ENCODE data around the gene CCDC146. TPM values are rescaled to one million over a fixed set of nuclear protein-coding genes. Genes with fewer than 3 reads are reported as not detected.

CCDC146 gene
- total RNA-seq, 4 donors from 2014 or later: 6.0 to 38.8 (median 24.5) TPM

- Histone ChIP-seq H3K27me3 (no peaks in the 10 kb centered on the region), H3K27ac (no peak overlapping the region), H3K4me1 (no peaks in the 10 kb centered on the region), H3K36me3 (no peaks in the 10 kb centered on the region), H3K4me3 (no peak overlapping the region), H3K9me3 (no peaks in the 10 kb centered on the region)
- DNase-seq: no peak
- TF ChIP-seq POLR2A (IDR thresholded peaks at IDR 0.05) (no peak), CTCF (IDR thresholded peaks at IDR 0.05) (no peak)
Observed at GRCh38 chr7:77306231-77307067, 184.0 kb downstream of the CCDC146 start.

GRCh38 chr7:77308792-77309191, 186.4 kb downstream of the CCDC146 start:
- TF ChIP-seq CTCF (IDR thresholded peaks at IDR 0.05): no peak
- TF ChIP-seq POLR2A (IDR thresholded peaks at IDR 0.05): no peak
- no peak overlapping the region for H3K27ac ChIP-seq
- no peaks in the 10 kb centered on the region for H3K4me1 ChIP-seq

GRCh38 chr7:77309714-77310220, 187.4 kb downstream of the CCDC146 start:
- H3K4me1 ChIP-seq: no peaks in the 10 kb centered on the region
- no peak overlapping the region for H3K27ac ChIP-seq
- no peak overlapping the region for H3K4me3 ChIP-seq

More at GRCh38 chr7:77308792-77309191, 186.4 kb downstream of the CCDC146 start:
- Histone ChIP-seq H3K4me3 (no peak overlapping the region), H3K27me3 (no peaks in the 10 kb centered on the region), H3K9me3 (no peaks in the 10 kb centered on the region), H3K36me3 (no peaks in the 10 kb centered on the region)
- no peak for DNase-seq

GRCh38 chr7:77310982-77311381, 188.6 kb downstream of the CCDC146 start:
- no peaks in the 10 kb centered on the region for H3K36me3 ChIP-seq
- H3K27me3 ChIP-seq: no peaks in the 10 kb centered on the region
- DNase-seq: no peak
- TF ChIP-seq POLR2A (IDR thresholded peaks at IDR 0.05) (no peak), CTCF (IDR thresholded peaks at IDR 0.05) (no peak)
- H3K4me1 ChIP-seq: no peaks in the 10 kb centered on the region
- no peaks in the 10 kb centered on the region for H3K9me3 ChIP-seq
- no peak overlapping the region for H3K4me3 ChIP-seq
- no peak overlapping the region for H3K27ac ChIP-seq

More at GRCh38 chr7:77309714-77310220, 187.4 kb downstream of the CCDC146 start:
- no peaks in the 10 kb centered on the region for H3K9me3 ChIP-seq
- TF ChIP-seq POLR2A (IDR thresholded peaks at IDR 0.05) (no peak), CTCF (IDR thresholded peaks at IDR 0.05) (no peak)
- no peaks in the 10 kb centered on the region for H3K27me3 ChIP-seq
- no peaks in the 10 kb centered on the region for H3K36me3 ChIP-seq
- no peak for DNase-seq

- Histone ChIP-seq H3K36me3 (no peaks in the 10 kb centered on the region), H3K9me3 (no peaks in the 10 kb centered on the region), H3K27ac (no peak overlapping the region), H3K4me3 (no peak overlapping the region), H3K4me1 (no peaks in the 10 kb centered on the region), H3K27me3 (no peaks in the 10 kb centered on the region)
- no peak for DNase-seq
- TF ChIP-seq CTCF (IDR thresholded peaks at IDR 0.05) (no peak), POLR2A (IDR thresholded peaks at IDR 0.05) (no peak)
Observed at GRCh38 chr7:77313085-77313484, 190.7 kb downstream of the CCDC146 start.
